ENCODE data around the gene IL17RA. TPM values are rescaled to one million over a fixed set of nuclear protein-coding genes. Genes with fewer than 3 reads are reported as not detected.

The IL17RA gene
- polyA plus RNA-seq, 1 donor from 2014 or later: 0.52 TPM

GRCh38 chr22:17065433-17065832, 19.4 kb upstream of the IL17RA start:
- H3K9me3 ChIP-seq (ENCODE audit: low read length): no peaks in the 10 kb centered on the region
- H3K9ac ChIP-seq (ENCODE audit: low read length): no peak overlapping the region
- H3F3A ChIP-seq (ENCODE audit: insufficient read depth, low read length, poor library complexity, severe bottlenecking): no peaks in the 10 kb centered on the region
- no peaks in the 10 kb centered on the region for H3K36me3 ChIP-seq (ENCODE audit: insufficient read depth, low read length)
- H3K9me2 ChIP-seq (ENCODE audit: insufficient read depth, low read length): no peaks in the 10 kb centered on the region
- no peak overlapping the region for H2AFZ ChIP-seq (ENCODE audit: low read depth, low read length)
- TF ChIP-seq EZH2 (IDR thresholded peaks at IDR 0.05; ENCODE audit: borderline replicate concordance, insufficient read depth, low read length, poor library complexity, severe bottlenecking) (no peak), CTCF (IDR thresholded peaks at IDR 0.05; ENCODE audit: poor library complexity, severe bottlenecking) (no peak), SMC3 (conservative IDR thresholded peaks at IDR 0.05; ENCODE audit: poor library complexity) (no peak), TAF1 (IDR thresholded peaks at IDR 0.05; ENCODE audit: low read depth) (no peak), POLR2AphosphoS5 (IDR thresholded peaks at IDR 0.05) (no peak), REST (IDR thresholded peaks at IDR 0.05; ENCODE audit: borderline replicate concordance) (no peak), EP300 (conservative IDR thresholded peaks at IDR 0.05; ENCODE audit: poor library complexity, severe bottlenecking) (no peak), RAD21 (conservative IDR thresholded peaks at IDR 0.05) (no peak), MXI1 (conservative IDR thresholded peaks at IDR 0.05; ENCODE audit: poor library complexity, severe bottlenecking) (no peak)
- no peaks in the 10 kb centered on the region for H4K20me1 ChIP-seq (ENCODE audit: insufficient read depth)
- no peak overlapping the region for H3K4me3 ChIP-seq (ENCODE audit: low read length)
- H3K79me2 ChIP-seq (replicated peaks; ENCODE audit: insufficient read depth, low read length): no peaks in the 10 kb centered on the region
- no peak overlapping the region for H3K4me2 ChIP-seq (ENCODE audit: low read length)
- no peaks in the 10 kb centered on the region for H3K27me3 ChIP-seq (ENCODE audit: insufficient read depth, low read depth, low read length)
- H3K27ac ChIP-seq (ENCODE audit: low read length): no peak overlapping the region

- Histone ChIP-seq H3K79me2 (replicated peaks; ENCODE audit: insufficient read depth, low read length) (no peaks in the 10 kb centered on the region), H3K9me3 (ENCODE audit: low read length) (no peaks in the 10 kb centered on the region), H3K27ac (ENCODE audit: low read length) (no peak overlapping the region), H3F3A (ENCODE audit: insufficient read depth, low read length, poor library complexity, severe bottlenecking) (no peaks in the 10 kb centered on the region), H3K9me2 (ENCODE audit: insufficient read depth, low read length) (no peaks in the 10 kb centered on the region), H4K20me1 (ENCODE audit: insufficient read depth) (no peaks in the 10 kb centered on the region), H3K27me3 (ENCODE audit: insufficient read depth, low read depth, low read length) (no peaks in the 10 kb centered on the region), H3K9ac (ENCODE audit: low read length) (no peak overlapping the region), H3K4me2 (ENCODE audit: low read length) (no peak overlapping the region), H3K36me3 (ENCODE audit: insufficient read depth, low read length) (no peaks in the 10 kb centered on the region), H2AFZ (ENCODE audit: low read depth, low read length) (no peak overlapping the region), H3K4me3 (ENCODE audit: low read length) (no peak overlapping the region)
- TF ChIP-seq CTCF (IDR thresholded peaks at IDR 0.05; ENCODE audit: poor library complexity, severe bottlenecking): no peak
- TF ChIP-seq EZH2 (IDR thresholded peaks at IDR 0.05; ENCODE audit: borderline replicate concordance, insufficient read depth, low read length, poor library complexity, severe bottlenecking): no peak
- no peak for TF ChIP-seq SMC3 (conservative IDR thresholded peaks at IDR 0.05; ENCODE audit: poor library complexity)
- TF ChIP-seq EP300 (conservative IDR thresholded peaks at IDR 0.05; ENCODE audit: poor library complexity, severe bottlenecking): no peak
- no peak for TF ChIP-seq REST (IDR thresholded peaks at IDR 0.05; ENCODE audit: borderline replicate concordance)
- no peak for TF ChIP-seq TAF1 (IDR thresholded peaks at IDR 0.05; ENCODE audit: low read depth)
- no peak for TF ChIP-seq RAD21 (conservative IDR thresholded peaks at IDR 0.05)
- no peak for TF ChIP-seq MXI1 (conservative IDR thresholded peaks at IDR 0.05; ENCODE audit: poor library complexity, severe bottlenecking)
- TF ChIP-seq POLR2AphosphoS5 (IDR thresholded peaks at IDR 0.05): no peak
Measured at GRCh38 chr22:17072877-17073276, 11.9 kb upstream of the IL17RA start.
